GM19467 (cell line): Measurements from ENCODE around the gene SLC4A11.
A peak's percentile ranks its signal among the peaks of the same experiment; 100 is the strongest.
"Not testable (repeated sequence)": the region's sequence is repeated elsewhere in the genome, so short reads cannot be mapped to it uniquely, and the experiment has no call there.

Source experiments
- ATAC-seq: cut with Tn5 transposase; IDR thresholded peaks from one replicate; pipeline ENCODE4 v1.9.1; 2021; ENCODE audit warnings: mild to moderate bottlenecking, moderate library complexity; ENCODE audit not compliant: unreplicated experiment

Gene SLC4A11

GRCh38 chr20:3204124-3204794 is 34.7 kb downstream of the SLC4A11 start, which contains the start of gene DDRGK1:
TSS of gene DDRGK1 (minus strand) at chr20:3204682. CDS start at chr20:3204627, 55 bp downstream.
- peak; percentile 67 for ATAC-seq

DNA sequence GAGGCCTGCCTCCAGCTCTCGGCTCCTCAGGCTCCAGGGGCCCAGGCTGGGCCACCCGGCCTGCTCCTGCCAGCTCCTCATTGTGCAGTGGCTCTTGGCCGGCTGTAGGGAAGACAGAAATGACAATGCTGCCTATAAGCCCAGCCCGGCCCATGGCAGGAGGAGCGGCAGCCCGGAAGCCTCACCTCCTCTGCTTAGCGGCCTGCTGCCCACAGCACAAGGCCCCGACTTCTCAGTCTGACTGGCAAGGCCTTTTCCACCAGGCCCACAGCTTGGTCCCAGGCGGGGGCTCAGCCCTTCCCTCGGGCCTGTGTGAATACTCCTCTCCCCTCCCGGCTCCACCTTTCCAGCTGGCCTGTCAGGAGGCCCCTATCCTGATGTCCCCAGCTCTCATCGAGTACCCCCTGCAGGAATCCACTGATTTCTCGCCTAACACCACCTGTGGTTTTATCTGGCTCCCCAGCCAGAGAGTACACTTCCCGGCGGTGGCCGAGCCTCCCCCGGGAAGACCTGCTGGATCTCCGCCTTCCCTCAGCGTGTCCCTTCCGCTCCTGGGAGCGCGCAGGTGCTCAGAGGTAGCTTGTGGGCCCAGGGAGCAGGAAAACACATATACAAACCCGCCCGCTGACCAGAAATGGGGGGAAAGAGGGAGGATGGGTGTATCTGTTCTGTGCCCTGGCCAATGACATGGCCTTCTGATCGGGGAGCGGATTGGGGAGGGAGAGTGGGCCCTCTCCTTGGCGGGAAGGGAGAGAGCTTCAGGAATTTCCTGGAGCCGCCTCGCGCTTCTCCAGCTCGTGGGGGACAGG is 35.5 kb downstream of the SLC4A11 start:
- peak; percentile 15 for ATAC-seq

DNA sequence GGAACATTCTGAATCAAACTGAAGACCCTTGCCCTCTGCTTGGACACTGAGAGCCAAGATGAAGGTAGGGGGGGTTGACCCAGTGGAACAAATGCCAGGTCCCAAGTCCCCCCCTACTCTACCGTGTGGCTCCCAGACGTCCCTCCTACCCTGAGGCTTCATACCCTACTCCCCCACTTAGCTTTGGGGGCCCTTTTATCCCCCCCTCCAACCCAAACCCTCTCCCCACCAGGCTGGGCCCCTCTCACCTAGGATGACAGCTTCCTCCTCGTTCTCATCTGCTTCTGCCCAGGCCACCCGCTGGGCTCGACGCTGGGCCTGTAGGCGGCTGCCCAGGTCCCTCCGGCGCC is 36.0 kb downstream of the SLC4A11 start:
- ATAC-seq: no peak

GRCh38 chr20:3199976-3200755 is 38.8 kb downstream of the SLC4A11 start:
- no peak for ATAC-seq

GRCh38 chr20:3199206-3199605 is 39.8 kb downstream of the SLC4A11 start:
- ATAC-seq: no peak

DNA sequence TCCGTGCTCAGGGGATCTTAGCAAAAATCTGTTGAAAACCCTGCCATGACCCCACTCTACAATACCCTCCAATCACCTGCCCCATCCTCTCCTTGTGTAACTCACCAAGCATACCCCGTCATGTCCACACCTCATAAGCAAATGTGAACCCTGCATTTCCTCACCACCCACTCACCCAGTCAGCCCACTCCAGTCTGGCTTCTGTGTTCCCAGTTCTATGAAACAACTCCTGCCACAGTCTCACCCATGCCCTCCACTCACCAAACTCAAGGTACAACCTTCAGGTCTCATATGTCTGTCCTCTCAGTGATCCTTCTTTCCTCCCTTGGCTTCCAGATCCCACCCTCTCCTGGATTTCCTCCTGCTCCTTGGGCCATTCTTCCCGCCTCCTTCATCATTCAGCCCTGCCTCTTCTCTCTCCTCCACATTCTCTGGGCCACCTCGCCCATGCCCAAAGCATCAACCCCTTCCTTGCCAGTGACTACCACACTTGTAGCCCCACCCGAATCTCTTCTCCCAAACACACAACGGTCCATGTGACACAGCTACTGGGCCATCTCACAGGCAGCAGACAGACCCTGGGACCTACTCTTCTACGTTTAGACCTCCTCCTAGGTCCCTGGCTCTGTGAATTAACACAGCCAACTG is 43.3 kb downstream of the SLC4A11 start:
- ATAC-seq: no peak

DNA sequence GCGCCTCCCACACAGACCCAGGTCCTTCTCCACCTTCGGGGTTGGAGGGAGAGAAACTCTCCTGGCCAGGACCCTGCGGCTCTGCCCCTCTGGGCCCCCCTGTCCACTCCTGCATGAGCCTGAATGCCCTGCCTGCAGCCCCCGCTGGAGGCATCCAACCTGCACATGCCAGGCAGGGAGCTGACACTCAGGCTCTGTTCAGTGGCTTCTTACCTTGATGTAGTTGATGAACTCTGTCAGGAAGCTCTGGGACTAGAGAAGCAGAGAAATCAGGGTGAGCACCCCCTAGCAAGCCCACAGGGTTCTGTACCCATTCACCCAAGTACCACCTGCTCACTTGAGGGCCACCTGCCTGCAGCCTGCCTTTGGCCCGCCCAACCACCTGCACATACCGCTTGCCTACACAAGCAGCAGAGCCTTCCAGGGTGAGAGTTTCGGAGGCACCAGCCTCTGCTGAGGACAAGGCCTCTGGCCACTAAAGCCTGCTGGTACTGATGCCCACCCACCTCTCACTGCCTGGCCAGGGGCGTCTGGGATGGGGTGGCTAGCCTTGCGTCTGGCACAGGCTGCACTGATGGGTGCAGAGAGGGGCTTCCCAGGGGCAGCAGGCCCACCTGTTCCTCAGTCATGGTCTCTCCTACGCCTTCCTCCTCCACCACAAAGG is 44.2 kb downstream of the SLC4A11 start:
- ATAC-seq: no peak

- ATAC-seq: no peak
Measured at GRCh38 chr20:3193806-3194616, 45.0 kb downstream of the SLC4A11 start.

- ATAC-seq: no peak
Measured at GRCh38 chr20:3192226-3193015, 46.6 kb downstream of the SLC4A11 start.

DNA sequence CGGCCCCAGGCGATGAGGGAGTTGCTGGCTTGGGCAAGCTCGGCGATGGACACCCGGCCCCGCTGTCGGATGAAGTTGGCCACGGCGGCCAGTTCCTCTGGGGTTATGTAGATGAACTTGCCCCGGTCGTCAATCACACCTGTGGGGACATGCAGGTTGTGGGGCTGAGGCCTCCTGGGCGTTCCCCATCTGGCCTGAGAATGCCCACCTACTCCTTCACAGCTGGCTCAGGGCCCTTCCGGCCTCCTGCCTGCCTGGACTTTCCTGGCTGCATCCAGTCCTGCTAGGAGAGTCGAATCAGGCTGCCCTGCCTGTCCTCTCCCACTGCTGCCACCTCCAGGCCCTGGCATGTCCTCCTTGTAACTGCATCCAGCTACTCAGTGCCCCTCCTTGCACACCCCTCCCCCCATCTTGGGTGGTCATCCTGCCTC is 48.3 kb downstream of the SLC4A11 start:
- no peak for ATAC-seq

DNA sequence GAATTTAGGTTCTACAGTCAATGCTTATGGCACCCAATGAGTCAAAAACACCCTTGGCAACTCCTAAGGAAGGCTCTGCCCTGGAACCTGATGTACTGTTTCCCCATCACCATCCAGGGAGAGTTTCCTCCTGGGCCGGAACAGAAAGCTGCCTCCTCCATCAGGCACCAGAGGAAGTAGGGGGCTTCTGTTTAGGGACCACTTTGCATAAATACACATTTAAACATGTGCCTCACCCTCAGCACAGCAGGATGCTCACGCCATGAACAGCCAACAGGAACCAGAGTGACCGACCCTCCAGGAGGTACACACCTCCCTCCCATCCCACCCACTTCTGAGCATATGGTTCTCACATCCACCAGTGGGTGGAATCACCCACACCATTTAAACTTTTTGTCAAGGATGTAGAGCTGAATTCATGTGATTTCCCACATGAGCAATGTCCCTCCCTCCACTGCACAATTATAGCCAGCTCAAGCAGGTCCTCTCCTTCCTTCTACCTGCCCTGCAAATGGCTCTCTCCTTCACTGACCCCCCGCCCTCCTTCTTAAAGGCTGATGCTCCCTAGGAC is 49.3 kb downstream of the SLC4A11 start:
- no peak for ATAC-seq

- no peak for ATAC-seq
Measured at GRCh38 chr20:3188823-3189413, 50.1 kb downstream of the SLC4A11 start.

GRCh38 chr20:3187861-3188260 is 51.1 kb downstream of the SLC4A11 start:
- ATAC-seq: not testable (repeated sequence)

- no peak for ATAC-seq
Measured at GRCh38 chr20:3183896-3184612, 54.9 kb downstream of the SLC4A11 start.

- not testable (repeated sequence) for ATAC-seq
Measured at GRCh38 chr20:3182429-3182828, 56.6 kb downstream of the SLC4A11 start.

DNA sequence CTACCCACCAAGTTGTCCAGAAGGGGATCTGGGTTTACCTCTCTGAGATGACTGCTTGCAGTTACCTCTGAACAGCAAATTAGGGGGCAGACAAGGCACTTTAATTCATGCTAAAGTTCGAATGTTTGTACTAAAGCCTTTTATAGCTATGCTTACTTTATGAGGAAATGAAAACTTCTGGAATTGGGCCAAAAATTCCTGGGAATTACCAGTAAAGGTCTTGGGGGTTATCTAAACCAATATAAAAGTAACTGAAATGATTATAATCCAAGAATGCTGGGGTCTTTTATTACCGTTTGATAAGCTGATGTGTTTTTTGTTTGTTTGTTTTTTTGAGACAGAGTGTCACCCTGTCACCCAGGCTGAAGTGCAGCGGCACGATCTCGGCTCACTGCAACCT is 57.7 kb downstream of the SLC4A11 start:
- no peak for ATAC-seq

DNA sequence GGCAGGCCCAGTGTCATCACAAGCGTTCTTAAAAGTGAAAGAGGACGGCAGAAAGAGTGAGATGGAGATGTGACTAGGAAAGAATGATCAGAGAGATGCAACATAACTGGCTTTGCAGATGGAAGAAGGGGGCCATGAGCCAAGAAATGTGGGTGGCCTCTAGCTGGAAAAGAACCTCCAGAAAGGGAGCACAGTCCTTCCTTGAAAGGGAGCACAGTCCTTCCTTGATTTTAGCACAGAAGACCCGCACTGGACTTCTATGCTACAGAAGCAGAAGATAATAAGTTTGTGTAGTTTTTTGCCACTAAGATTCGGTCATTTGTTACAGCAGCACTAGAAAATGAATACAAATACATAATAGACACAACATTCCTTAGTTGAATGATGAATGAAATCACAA is 58.7 kb downstream of the SLC4A11 start:
- no peak for ATAC-seq
